HG03064 (cell line): ENCODE data around the gene RORC.
"Not testable (repeated sequence)": the region's sequence is repeated elsewhere in the genome, so short reads cannot be mapped to it uniquely, and the experiment has no call there.

ENCODE experiments used
- ATAC-seq: cut with Tn5 transposase; IDR thresholded peaks from one replicate; pipeline ENCODE4 v1.9.1; 2021; ENCODE audit warnings: low read depth; ENCODE audit not compliant: unreplicated experiment

RORC gene

DNA sequence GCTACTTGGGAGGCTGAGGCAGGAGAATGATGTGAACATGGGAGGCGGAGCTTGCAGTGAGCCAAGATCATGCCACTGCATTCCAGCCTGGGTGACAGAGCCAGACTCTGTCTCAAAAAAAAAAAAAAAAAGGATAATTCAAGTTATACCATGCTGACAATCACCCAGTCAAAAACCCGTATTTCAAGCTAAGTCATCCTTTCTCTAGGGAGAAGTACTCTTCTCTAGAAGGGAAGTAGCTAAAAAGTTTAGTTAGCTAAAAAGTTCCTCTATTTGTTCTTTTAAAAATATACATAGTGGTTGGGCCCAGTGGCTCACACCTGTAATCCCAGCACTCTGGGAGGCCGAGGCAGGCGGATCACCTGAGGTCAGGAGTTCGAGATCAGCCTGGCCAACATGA lies 50.9 kb downstream of the RORC start:
- ATAC-seq = not testable (repeated sequence)

DNA sequence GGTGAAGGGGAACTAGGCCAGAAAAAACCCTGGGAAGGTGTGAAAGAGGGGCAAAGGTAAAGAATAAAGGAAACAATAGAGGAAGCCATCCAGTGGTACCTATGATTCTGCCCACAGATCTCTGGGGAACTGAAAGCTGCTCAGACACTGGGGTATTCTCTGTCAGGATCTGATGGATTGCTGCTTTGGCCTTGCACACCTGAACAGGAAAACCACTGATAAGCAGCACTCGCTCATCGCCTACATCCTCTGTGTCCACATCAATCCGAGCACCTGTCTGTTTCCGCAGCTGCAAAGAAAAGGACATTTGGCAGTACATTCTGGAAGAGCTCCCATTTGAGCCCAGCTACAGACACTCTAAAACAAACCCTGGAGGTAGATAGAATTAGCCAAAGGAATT lies 51.8 kb downstream of the RORC start:
- ATAC-seq = no peak

DNA sequence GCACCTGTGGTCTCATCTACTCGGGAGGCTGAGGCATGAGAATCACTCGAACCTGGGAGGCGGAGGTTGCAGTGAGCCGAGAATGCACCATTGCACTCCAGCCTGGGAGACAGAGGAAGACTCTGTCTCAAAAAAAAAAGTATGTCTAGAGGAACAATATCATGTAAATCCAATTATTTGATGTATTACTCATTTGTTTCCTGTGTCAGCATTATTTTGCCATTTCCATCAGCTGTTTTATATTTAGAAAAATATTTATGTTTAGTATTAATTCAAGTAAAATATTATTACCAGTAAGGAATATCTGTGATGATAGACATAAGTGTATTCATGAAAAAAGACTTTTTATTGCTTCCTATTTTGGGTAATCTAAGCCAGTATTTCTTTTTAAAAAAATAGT lies 54.3 kb downstream of the RORC start:
- no peak for ATAC-seq

DNA sequence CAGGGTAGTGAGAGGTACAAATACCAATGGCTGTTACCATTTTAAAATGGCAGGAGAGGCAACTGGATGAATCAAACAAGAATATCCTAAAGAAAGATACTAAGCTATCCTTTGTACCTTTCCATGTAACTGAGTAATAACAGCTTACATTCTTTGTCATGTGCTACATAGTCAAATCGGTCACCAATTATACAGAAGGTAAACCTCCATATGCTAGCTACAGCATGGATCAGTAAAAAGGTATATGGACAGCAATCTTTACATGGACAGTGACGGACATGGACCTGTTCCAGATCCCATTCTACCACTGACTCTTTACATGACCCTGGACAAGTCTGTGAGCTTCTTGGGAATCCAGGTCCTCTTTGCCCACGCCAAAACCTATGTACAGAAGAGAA lies 54.9 kb downstream of the RORC start:
- ATAC-seq = no peak

DNA sequence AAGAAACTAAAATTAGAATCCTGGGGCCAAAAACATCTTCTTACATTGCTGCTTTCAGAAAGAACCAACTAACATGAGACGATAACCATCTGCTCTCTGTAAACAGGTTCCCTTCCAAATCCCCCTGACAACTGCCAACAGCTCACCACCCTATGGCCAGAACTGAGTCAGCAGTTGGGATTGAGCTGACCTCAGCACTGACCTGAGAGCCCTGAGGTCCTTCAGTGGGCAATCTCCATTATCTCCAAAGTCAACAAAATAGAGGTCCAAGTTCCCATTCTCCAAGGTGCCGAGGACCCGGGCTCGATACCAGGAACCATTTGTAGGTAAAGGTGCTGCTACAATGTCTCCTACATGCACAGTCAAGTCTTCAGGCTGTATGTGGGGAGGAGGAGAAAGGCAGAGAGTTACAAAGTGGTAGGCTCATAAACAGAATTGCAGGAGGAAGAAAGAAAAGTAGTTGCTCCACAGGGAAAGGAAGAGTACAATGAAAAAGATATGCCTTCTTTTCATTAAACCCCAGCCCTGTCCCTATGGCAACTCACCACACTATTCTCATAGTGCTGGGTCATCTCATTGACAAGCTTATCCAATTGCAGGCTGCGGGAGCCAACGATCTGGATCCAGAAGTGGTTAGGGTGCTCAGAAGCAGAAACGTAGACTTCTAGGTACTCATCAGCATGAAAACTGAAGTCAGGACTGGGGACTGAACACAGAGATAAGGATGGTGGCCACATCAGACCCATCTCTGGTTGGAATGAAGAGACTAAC lies 55.5 kb downstream of the RORC start:
- ATAC-seq = no peak

DNA sequence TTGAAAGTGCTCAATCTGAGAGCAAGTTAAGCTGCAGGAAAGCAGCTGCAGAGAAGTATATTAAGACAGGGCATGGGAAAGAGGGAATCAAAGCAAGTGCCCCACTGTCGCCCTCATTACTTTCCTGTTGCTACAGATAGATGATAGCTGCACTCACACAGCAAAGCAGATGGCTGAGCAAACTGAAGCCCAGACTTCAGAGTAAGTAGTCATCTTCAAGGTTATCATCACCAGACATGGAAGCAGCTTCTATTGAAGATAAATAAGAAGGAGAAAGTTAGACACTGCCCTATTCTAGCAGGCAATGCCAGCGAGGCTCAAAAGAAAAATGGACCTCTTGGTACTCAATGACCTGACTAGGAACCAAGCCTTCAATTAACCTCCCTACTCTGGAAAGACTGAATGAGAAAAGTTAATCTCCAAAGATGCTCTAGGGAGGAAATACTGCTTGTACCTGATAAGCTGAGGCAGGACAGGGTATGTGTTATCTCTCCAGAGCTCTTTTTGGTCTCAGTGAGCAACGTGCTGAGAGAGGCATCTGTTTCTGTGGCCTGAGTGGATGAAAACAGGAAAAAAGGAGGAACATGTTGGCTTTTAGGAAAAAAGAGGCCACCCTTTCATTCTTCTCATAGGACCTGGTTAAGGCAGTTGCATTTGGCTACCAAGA lies 57.2 kb downstream of the RORC start:
- ATAC-seq = no peak

DNA sequence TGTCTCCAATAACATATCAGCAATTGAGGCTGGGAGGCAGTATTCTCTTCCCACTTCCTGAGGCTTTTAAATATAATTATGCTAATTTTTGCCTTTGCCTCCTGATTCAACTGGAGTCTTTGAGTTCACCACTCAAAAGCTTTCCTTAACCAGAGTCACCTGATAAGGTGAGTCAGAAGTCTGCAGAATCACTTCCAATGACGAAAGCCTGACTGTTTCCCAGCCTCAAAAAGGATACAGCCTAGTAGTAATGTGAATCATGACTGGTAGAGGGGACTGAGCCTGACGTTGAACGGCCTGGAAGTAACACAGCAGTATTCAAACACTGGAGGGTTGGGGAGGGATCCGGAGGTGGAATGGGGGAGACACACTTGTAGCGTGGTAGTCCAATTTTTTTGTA lies 57.9 kb downstream of the RORC start:
- ATAC-seq = no peak

DNA sequence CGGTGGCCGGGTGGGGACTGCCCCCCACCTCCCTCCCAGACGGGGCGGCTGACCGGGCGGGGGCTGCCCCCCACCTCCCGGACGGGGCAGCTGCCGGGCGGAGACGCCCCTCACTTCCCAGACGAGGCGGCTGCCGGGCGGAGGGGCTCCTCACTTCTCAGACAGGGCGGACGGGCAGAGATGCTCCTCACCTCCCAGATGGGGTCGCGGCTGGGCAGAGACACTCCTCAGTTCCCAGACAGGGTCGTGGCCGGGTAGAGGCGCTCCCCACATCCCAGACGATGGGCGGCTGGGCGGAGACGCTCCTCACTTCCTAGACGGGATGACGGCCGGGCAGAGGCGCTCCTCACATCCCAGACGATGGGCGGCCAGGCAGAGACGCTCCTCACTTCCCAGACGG lies 62.3 kb downstream of the RORC start:
- ATAC-seq = not testable (repeated sequence)

DNA sequence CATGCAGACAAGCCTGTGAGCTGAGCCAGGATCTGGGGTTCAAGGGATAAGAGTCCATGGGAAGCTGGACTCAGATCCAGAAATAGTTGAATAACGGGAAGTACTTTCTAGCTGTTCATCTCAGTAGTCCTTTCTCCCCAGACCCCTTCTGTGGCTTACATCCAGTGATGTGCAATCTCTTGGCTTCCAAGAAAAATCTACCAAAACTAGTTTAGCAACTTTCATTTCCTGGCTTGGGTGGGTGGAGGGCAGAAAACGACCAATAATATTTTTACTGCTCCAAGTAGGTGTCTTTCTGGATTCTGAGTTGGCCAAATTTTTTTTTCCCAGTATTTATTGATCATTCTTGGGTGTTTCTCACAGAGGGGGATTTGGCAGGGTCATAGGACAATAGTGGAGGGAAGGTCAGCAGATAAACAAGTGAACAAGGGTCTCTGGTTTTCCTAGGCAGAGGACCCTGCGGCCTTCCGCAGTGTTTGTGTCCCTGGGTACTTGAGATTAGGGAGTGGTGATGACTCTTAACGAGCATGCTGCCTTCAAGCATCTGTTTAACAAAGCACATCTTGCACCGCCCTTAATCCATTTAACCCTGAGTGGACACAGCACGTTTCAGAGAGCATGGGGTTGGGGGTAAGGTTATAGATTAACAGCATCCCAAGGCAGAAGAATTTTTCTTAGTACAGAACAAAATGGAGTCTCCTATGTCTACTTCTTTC lies 63.1 kb downstream of the RORC start:
- not testable (repeated sequence) for ATAC-seq

DNA sequence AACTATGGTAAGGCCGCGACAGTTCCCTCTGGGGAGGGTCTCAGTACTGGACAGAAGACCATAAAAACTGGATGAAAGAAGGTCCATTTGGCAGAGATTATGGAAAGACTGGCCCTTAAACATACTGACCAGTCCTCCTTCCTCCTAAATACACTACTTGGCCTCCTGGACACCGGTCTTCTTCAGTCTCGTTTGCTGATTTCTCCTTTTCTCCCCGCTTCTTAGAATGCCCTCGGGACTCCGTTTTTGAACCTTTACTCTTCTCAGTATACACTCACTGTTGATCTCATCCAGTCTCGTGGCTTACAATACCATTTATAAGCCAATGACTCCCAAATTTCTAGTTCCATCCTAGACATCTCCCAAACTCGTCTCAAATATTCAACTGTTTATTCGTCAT lies 67.6 kb downstream of the RORC start:
- ATAC-seq = no peak

DNA sequence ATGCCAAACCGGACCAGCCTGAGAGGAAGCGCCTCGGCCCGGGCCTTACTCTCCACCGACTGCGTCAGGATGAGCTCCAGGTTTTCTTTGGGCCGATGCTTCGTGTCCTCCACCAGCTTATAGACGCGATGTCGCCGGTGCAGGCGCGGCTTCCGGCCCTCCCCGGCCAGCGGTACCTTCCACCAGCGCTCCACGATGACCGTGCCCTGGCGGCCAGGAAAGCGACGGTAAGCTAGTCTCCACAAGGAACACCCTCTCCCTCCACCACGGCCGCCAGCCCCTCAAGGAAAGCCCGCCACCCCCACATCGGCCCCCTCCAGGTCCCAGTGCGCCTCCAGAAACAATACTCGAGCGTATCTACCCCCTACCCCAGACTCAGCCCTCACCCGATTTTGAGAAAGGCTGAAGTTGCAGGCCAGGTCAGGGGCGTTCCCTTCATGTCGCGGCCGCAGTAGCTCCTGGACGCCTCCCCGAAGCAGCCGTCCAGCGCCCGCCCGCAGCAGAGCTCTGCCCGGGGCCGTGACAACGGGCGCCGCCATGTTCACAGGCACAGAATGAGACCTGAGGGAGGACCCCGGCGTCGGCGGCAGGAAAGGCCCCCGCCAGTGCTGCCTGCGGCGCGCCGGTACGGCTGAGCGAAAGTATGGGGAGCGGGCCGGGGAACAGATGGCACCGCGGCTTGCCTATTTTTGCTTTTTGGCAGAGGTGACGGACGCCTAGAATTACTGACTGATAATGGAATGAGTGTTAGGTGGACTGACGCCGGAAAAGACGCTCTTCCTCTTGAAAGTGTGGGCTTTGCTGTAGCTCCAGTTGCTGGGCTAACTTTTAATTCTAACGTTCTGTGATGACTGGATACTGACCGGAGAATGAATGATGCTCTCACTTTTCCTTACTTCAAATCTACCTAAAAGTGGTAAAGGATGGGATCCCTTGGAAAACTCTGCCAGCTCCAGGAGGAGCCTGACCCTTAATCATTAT lies 68.4 kb downstream of the RORC start, which contains the start of gene MRPL9:
MRPL9 (minus strand) TSS at position 556 of the 981 bp plus-strand sequence; CDS start at position 539, 17 bp downstream.
- ATAC-seq = peak; percentile 90

DNA sequence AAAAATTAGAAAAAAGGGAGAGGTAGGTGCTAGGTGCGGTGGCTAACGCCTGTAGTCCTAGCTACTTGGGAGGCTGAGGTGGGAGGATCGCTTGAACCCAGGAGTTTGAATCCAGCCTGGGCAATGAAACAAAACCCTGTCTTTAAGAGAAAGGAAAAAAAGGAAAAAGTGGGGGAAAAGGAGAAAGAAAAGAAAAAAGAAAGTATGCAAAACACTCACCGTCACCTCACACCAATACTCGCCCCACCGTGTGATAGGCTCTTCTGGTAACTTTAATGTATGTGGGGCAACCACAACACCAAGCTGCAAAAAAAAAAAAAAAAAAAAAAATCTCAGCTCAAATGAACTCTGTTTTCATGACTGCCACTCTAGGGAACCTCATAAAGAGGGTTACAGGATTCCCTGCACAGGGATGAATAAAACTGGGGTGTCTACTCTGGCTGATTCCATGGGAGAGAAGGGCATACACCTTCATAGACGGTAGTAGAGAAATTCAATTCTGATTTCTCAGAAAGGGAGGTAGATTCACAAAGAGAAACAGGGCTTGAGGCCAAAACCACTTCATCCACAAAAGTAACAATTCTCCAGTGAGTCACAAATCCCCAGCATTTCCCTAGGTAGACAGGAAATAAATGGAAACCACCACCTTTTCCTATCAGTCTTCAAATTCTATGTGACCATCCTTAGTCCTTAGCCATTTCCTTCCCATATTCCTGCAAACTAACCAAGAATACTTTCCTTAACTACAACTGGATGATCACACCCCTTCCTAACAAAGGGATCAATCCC lies 70.8 kb downstream of the RORC start:
- ATAC-seq = no peak

DNA sequence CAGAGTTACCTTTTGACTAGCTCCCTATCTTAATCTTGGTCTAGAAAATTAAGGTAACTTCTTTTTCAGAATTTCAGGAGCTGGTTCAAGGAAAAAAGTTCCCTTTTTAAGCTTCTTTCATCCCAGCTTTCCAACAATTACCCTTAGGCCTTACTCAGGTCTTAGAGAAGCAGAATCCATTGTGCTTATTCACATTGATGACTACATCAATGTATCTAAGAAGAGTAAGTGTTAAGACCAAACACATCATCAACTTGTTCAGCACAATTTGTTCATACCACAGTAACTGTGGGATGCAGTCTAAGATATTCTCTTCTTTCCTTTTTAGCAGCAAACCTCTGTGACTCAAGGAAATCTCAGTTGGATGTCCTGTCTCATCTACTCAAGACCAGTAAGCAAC lies 72.4 kb downstream of the RORC start:
- ATAC-seq = no peak

DNA sequence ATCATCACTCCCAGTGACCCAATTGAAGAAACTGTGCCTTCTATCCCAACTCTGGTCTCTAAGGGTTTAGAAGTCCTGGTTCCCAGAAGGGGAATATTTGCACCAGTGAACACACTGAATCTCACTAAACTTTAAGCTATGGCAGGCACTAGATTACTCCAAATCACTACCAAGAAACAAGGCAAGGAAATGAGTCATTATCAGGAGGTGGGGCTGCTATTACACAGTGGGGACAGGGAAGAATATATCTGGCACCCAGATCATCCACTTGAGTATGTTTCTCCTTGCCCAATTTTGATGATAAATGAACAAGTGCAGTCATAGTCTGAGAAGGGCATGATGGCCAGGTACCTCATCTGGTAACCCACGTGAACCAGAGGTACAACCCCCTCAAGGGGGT lies 75.3 kb downstream of the RORC start:
- no peak for ATAC-seq
